T-helper 1 cell treated with Interleukin-12 subunit alpha and Interleukin-12 subunit beta and Interleukin-4 antibody, amounts not matched to agents 30 μg/mL and 1 μg/mL, for 36 hours (primary cell): ENCODE measurements around the gene RPL37.

ENCODE experiments used
- H3K27ac Mint-ChIP-seq: one replicate; pipeline ENCODE4 v1.8.0; 2021; ENCODE audit warnings: mild to moderate bottlenecking, mixed read lengths
- H3K27me3 Mint-ChIP-seq: one replicate; pipeline ENCODE4 v1.8.0; 2021; ENCODE audit warnings: low read depth, mixed read lengths
- H3K36me3 Mint-ChIP-seq: one replicate; pipeline ENCODE4 v1.8.0; 2021; ENCODE audit warnings: low read depth, mixed read lengths
- H3K4me1 Mint-ChIP-seq: one replicate; pipeline ENCODE4 v1.8.0; 2021; ENCODE audit warnings: low read depth, mixed read lengths
- H3K4me3 Mint-ChIP-seq: one replicate; pipeline ENCODE4 v1.8.0; 2021; ENCODE audit warnings: mild to moderate bottlenecking, moderate library complexity, mixed read lengths
- H3K9me3 Mint-ChIP-seq: one replicate; pipeline ENCODE4 v1.8.0; 2021; ENCODE audit warnings: mixed read lengths

RPL37 gene

GRCh38 chr5:40775846-40776657 lies 59.0 kb downstream of the RPL37 start:
- Mint-ChIP-seq H3K27me3 (no peaks in the 10 kb centered on the region), H3K9me3 (no peaks in the 10 kb centered on the region), H3K27ac (no peak overlapping the region), H3K36me3 (peaks cover 13% of the 10 kb centered on the region), H3K4me3 (no peak overlapping the region), H3K4me1 (peaks cover 11% of the 10 kb centered on the region)
